ENCODE results near the gene PPARG. TPM values are rescaled to one million over a fixed set of nuclear protein-coding genes. Genes with fewer than 3 reads are reported as not detected.

The PPARG gene
- total RNA-seq, 1 donor from 2014 or later: 128 TPM

DNA sequence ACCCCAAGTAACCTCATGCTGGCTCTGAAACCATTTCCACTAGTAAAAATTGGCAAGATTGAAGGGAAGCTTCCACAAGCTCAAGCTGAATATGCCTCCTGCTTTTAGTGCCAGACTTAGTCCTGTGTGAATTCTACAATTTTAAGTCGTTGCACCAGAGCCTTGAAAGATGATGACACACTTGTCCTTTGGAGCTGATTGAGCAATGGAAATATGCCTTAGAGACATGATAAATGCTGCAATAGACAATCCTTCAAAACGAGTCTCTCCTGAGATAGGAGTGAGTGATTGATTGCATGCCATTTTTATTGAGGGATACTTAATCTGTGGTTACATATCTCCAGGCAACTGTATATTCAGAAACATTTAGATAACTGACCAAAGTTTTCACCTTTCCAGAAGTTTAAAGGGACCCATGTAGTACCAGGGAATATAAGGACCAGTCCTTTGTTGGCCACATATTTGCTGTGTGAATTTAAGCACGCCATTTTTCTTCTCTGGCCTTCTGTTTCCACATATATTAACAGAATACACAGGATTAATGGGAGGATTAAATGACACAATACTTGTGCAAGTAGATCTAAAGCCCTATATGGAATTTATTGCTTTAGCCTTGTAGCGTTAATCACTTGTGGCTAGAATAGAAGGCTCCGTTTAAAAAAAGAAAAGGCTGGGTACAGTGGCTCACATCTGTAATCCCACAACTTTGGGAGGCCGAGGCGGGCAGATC lies 65.1 kb downstream of the PPARG start:
- TF ChIP-seq, protein P1, sequence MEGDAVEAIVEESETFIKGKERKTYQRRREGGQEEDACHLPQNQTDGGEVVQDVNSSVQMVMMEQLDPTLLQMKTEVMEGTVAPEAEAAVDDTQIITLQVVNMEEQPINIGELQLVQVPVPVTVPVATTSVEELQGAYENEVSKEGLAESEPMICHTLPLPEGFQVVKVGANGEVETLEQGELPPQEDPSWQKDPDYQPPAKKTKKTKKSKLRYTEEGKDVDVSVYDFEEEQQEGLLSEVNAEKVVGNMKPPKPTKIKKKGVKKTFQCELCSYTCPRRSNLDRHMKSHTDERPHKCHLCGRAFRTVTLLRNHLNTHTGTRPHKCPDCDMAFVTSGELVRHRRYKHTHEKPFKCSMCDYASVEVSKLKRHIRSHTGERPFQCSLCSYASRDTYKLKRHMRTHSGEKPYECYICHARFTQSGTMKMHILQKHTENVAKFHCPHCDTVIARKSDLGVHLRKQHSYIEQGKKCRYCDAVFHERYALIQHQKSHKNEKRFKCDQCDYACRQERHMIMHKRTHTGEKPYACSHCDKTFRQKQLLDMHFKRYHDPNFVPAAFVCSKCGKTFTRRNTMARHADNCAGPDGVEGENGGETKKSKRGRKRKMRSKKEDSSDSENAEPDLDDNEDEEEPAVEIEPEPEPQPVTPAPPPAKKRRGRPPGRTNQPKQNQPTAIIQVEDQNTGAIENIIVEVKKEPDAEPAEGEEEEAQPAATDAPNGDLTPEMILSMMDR (IDR thresholded peaks at IDR 0.05): no peak
- Histone ChIP-seq H3K27ac (peak overlapping the region; percentile 3), H3K9me3 (no peaks in the 10 kb centered on the region), H3K27me3 (ENCODE audit: low read depth) (no peaks in the 10 kb centered on the region), H3K36me3 (no peaks in the 10 kb centered on the region), H3K4me1 (peaks cover 26% of the 10 kb centered on the region), H3K4me3 (peak overlapping the region; percentile 24)
- intact Hi-C loops (cut with DNase I): no loop called here
- DNase-seq (no peak), ATAC-seq (no peak)

DNA sequence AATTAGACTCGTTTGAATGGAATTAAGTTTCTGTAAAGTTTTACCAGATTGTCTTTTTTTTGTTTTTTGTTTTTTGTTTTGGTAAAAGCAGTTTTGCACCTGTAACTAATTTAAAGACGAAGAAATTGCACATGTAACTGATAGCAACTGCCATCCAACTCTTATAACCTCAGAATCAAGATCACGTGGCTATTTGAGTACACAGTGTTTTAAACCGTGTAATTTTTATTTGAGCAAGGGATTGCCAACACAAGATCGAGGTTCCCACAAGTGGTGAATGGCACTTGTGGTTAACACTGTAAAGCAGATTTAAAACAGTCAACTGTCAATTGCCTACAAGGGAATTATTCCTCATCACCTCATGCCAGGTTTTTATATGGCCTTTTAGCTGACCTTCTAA lies 67.3 kb downstream of the PPARG start:
- ATAC-seq (peak; percentile 40 to 50), DNase-seq (no peak)
- TF ChIP-seq, protein P1 (IDR thresholded peaks at IDR 0.05): no peak
- intact Hi-C loops (cut with DNase I): no loop called here
- Histone ChIP-seq H3K9me3 (no peaks in the 10 kb centered on the region), H3K4me1 (peaks cover 13% of the 10 kb centered on the region), H3K36me3 (no peaks in the 10 kb centered on the region), H3K4me3 (no peak overlapping the region), H3K27ac (no peak overlapping the region), H3K27me3 (ENCODE audit: low read depth) (no peaks in the 10 kb centered on the region)

GRCh38 chr3:12356996-12357395 lies 68.1 kb downstream of the PPARG start:
- Histone ChIP-seq H3K4me3 (no peak overlapping the region), H3K27me3 (ENCODE audit: low read depth) (no peaks in the 10 kb centered on the region), H3K36me3 (no peaks in the 10 kb centered on the region), H3K4me1 (peaks cover 4% of the 10 kb centered on the region), H3K9me3 (no peaks in the 10 kb centered on the region), H3K27ac (no peak overlapping the region)
- ATAC-seq: peak; percentile 52 to 87
- TF ChIP-seq, protein P1 (IDR thresholded peaks at IDR 0.05): no peak
- peak; percentile 56 for DNase-seq
- intact Hi-C loops (cut with DNase I): no loop called here

DNA sequence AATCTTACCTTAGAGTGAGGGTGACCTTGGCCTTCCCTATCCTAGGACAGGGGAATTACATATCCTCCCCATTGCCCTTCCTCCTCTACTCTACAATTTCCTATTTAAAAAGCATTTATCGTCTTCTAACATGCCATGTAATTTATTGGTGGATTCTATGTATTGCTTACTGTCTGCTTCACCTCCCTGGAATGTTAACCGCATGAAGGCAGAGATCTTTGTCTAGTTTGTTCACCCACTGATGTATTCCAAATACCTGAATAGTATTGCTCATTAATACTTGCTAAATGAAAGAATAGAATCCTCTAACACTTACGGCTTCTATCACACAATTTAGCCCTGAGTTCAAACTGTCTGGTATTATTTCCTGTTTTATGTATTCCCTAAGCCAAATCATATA lies 68.6 kb downstream of the PPARG start:
- Histone ChIP-seq H3K36me3 (no peaks in the 10 kb centered on the region), H3K4me1 (no peaks in the 10 kb centered on the region), H3K9me3 (no peaks in the 10 kb centered on the region), H3K27me3 (ENCODE audit: low read depth) (no peaks in the 10 kb centered on the region), H3K27ac (no peak overlapping the region), H3K4me3 (no peak overlapping the region)
- TF ChIP-seq, protein P1 (IDR thresholded peaks at IDR 0.05): no peak
- no peak for DNase-seq
- no peak for ATAC-seq
- intact Hi-C loops (cut with DNase I): no loop called here

- Histone ChIP-seq H3K36me3 (no peaks in the 10 kb centered on the region), H3K27ac (no peak overlapping the region), H3K27me3 (ENCODE audit: low read depth) (no peaks in the 10 kb centered on the region), H3K9me3 (no peaks in the 10 kb centered on the region), H3K4me3 (no peak overlapping the region), H3K4me1 (peaks cover 11% of the 10 kb centered on the region)
- TF ChIP-seq, protein P1 (IDR thresholded peaks at IDR 0.05): no peak
- intact Hi-C loops (cut with DNase I): no loop called here
- DNase-seq (no peak), ATAC-seq (peak in 1 of 2 donors; percentile 31)
These were observed 74.7 kb downstream of the PPARG start for GRCh38 chr3:12363397-12364195.

Measured in lower lobe of right lung (tissue), 2 donors.